ENCODE data around the gene S100Z.
"Not testable (repeated sequence)": the region's sequence is repeated elsewhere in the genome, so short reads cannot be mapped to it uniquely, and the experiment has no call there.

Gene S100Z

DNA sequence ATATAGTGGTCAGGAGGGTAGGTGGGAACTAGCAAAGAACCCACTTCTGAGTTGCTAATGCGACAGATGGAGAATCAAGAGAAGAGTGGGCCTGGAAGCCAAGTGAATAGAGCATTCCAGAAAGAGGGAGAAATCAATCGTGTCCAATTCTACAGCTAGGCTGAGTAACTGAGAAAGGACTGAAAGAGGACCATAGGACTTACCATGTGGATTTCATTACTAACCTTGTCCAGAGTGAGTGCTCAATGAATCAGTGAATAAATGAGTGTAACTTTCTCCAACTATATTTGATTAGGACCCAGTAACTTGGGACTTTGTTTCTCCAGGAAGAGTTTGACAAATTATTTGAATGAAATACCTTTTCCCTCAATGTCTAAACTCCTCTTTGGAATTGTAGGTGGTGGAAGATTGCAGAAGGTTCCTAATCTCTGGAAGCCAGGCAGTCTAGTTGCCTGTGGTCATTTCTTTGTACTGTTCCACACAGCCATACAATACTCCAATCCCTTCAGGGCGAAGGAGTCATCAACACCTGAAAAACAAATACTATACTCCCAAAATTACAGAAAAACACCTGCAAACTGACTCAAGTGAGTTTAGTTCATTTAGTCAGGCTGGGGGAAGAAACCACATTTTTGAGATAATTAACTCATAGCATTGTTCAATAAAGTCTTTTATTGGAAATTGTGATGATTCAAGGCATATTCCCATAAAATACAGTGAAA lies 33.5 kb upstream of the S100Z start:
- H3K27me3 ChIP-seq (replicated peaks in 2 of 5; ENCODE audit: control insufficient read depth in 4 of 5, insufficient read depth in 5 of 5, low read length in 4 of 5): no peaks in the 10 kb centered on the region
- no peak overlapping the region for H3K4me3 ChIP-seq (ENCODE audit: control insufficient read depth in 1 of 7, extremely low read depth in 1 of 7, insufficient read depth in 4 of 7, low read depth in 2 of 7, low read length in 6 of 7)
- DNase-seq: no peak
- H3K27ac ChIP-seq (ENCODE audit: insufficient read depth in 1 of 2, low read depth in 1 of 2, low read length in 2 of 2, poor library complexity in 1 of 2, severe bottlenecking in 2 of 2): no peak overlapping the region
- POLR2A ChIA-PET: interaction anchor here (0.6 kb wide), 1 partner anchor 10 kb away, joined by 8 read pairs; no protein-coding TSS in a partner anchor
- peaks cover 5 to 29% (median 16%) of the 10 kb centered on the region in 4 experiments for H3K4me1 ChIP-seq (ENCODE audit: control extremely low read depth in 1 of 4, control insufficient read depth in 4 of 4, insufficient read depth in 4 of 4, low read length in 3 of 4)
- WGBS (ENCODE audit: insufficient coverage): 100% methylated on average over 2 of the region's 3 CpGs
- no peaks in the 10 kb centered on the region for H3K36me3 ChIP-seq (ENCODE audit: control insufficient read depth in 4 of 4, insufficient read depth in 4 of 4, low read length in 3 of 4)
- no peaks in the 10 kb centered on the region for H3K9me3 ChIP-seq (ENCODE audit: control extremely low read depth in 1 of 5, control insufficient read depth in 4 of 5, insufficient read depth in 2 of 5, low read depth in 1 of 5, low read length in 4 of 5)
- CTCF ChIA-PET: interaction anchor here (0.6 to 3.2 kb wide), 9 partner anchors 8 to 262 kb away, joined by 3 to 13 read pairs (median 5); no protein-coding TSS in a partner anchor

DNA sequence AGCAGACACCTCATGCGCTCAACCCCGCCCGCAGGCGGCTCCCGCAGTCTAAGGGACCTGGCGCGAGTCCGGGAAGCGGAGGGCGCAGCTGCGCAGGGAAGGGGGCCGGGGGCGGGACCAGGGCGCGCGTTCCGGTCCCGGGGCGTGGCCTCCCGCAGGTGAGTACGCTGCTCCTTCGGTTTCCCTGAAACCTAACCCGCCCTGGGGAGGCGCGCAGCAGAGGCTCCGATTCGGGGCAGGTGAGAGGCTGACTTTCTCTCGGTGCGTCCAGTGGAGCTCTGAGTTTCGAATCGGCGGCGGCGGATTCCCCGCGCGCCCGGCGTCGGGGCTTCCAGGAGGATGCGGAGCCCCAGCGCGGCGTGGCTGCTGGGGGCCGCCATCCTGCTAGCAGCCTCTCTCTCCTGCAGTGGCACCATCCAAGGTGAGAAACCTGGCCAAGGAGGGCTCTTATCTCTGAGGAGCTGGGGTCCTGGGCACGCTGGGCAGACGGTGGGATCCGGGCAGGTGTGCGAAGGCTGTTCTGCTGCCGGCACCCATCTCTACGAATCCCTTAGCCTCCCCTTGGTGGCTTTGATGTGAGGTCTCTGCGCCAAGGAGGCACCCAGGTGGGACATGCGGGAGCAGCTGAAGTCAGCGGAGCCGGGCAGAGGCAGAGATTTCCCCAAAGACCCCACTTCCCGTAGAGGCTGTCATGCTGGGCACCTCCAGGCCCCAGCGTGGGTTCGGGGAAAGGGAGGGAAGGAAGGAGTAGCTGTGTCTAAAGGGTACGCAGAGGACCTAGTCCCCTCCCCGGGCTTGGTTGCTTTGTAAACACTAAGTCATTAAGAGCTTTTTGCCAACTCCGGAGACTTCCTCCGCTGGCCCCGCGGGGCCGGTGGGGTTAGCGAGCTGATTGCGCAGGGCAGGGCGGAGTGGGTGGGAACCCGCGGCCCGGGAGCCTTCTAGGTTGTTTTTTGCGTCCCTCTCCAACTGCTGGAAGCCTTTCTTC lies 30.7 kb upstream of the S100Z start, which contains the start of gene F2RL1:
Gene F2RL1, plus strand, starts transcription at position 187 of the 988 bp plus-strand sequence. Its CDS starts 153 bp downstream, at position 340.
- CTCF ChIA-PET: interaction anchor here (0.7 to 3.2 kb wide), 14 partner anchors 12 to 134 kb away, joined by 3 to 13 read pairs (median 4); partner anchors contain the start of genes CRHBP and S100Z
- Histone ChIP-seq H3K4me3 (ENCODE audit: control insufficient read depth in 1 of 7, extremely low read depth in 1 of 7, insufficient read depth in 4 of 7, low read depth in 2 of 7, low read length in 6 of 7) (peak within 1 kb of the TSS; percentile 79 to 99 (median 92)), H3K9me3 (ENCODE audit: control extremely low read depth in 1 of 5, control insufficient read depth in 4 of 5, insufficient read depth in 2 of 5, low read depth in 1 of 5, low read length in 4 of 5) (no peaks in the 10 kb centered on the region), H3K27me3 (replicated peaks in 2 of 5; ENCODE audit: control insufficient read depth in 4 of 5, insufficient read depth in 5 of 5, low read length in 4 of 5) (no peaks in the 10 kb centered on the region), H3K36me3 (ENCODE audit: control insufficient read depth in 4 of 4, insufficient read depth in 4 of 4, low read length in 3 of 4) (no peaks in the 10 kb centered on the region), H3K4me1 (ENCODE audit: control extremely low read depth in 1 of 4, control insufficient read depth in 4 of 4, insufficient read depth in 4 of 4, low read length in 3 of 4) (peaks cover 6 to 34% (median 22%) of the 10 kb centered on the region in 4 experiments), H3K27ac (ENCODE audit: insufficient read depth in 1 of 2, low read depth in 1 of 2, low read length in 2 of 2, poor library complexity in 1 of 2, severe bottlenecking in 2 of 2) (peak within 1 kb of the TSS; percentile 72 to 83)
- DNase-seq: peak; percentile 65 to 76 (median 66)
- POLR2A ChIA-PET: interaction anchor here (0.9 to 1.2 kb wide), 4 partner anchors 24 to 40 kb away, joined by 3 to 7 read pairs (median 6); no protein-coding TSS in a partner anchor
- WGBS (ENCODE audit: insufficient coverage): 0% methylated on average over 61 of the region's 72 CpGs

DNA sequence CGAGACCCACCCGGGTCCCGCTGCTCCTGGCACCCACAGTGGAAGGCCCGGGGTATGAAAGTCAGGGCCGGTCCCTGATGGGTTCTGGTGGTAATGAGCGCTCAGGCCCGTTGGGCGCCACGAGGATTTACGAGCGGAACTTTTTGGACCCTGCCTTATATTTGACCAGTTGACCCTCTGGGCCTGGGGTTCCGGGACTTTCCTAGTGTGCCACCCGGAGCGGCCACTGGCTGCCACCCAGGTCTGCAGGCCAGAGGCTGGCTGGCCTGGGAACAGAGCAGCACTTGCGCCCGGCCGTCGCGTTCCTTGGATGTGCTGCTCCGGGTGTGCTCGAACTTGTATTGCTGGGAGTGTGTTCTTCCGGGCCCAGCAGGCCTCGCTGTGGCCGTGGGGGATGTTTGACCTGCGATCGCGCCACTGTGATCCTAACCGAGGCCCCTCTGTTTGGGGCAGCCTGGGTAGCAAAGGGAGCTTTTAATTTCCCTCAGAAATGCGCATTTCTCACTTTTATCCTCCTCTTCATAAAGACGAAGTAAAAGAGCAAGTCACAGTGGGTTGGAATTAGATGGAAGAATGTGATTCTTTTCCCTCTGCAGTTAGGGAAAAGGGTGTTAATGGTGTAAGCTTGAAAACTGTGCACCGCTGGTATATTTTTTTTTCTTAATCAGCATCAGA lies 29.8 kb upstream of the S100Z start:
- no peak for DNase-seq
- POLR2A ChIA-PET: interaction anchor here (0.9 to 1.2 kb wide), 4 partner anchors 23 to 40 kb away, joined by 3 to 7 read pairs (median 6); no protein-coding TSS in a partner anchor
- CTCF ChIA-PET: interaction anchor here (0.7 to 2.0 kb wide), 11 partner anchors 11 to 131 kb away, joined by 3 to 7 read pairs (median 4); partner anchors contain the start of gene S100Z
- H3K4me1 ChIP-seq (ENCODE audit: control extremely low read depth in 1 of 4, control insufficient read depth in 4 of 4, insufficient read depth in 4 of 4, low read length in 3 of 4): peaks cover 6 to 32% (median 22%) of the 10 kb centered on the region in 4 experiments
- peak overlapping the region; percentile 79 to 99 (median 92) for H3K4me3 ChIP-seq (ENCODE audit: control insufficient read depth in 1 of 7, extremely low read depth in 1 of 7, insufficient read depth in 4 of 7, low read depth in 2 of 7, low read length in 6 of 7)
- no peaks in the 10 kb centered on the region for H3K27me3 ChIP-seq (replicated peaks in 2 of 5; ENCODE audit: control insufficient read depth in 4 of 5, insufficient read depth in 5 of 5, low read length in 4 of 5)
- WGBS (ENCODE audit: insufficient coverage): under 1% methylated on average over 19 of the region's 31 CpGs
- no peaks in the 10 kb centered on the region for H3K9me3 ChIP-seq (ENCODE audit: control extremely low read depth in 1 of 5, control insufficient read depth in 4 of 5, insufficient read depth in 2 of 5, low read depth in 1 of 5, low read length in 4 of 5)
- H3K36me3 ChIP-seq (ENCODE audit: control insufficient read depth in 4 of 4, insufficient read depth in 4 of 4, low read length in 3 of 4): no peaks in the 10 kb centered on the region
- H3K27ac ChIP-seq (ENCODE audit: insufficient read depth in 1 of 2, low read depth in 1 of 2, low read length in 2 of 2, poor library complexity in 1 of 2, severe bottlenecking in 2 of 2): peak overlapping the region; percentile 72 to 83

DNA sequence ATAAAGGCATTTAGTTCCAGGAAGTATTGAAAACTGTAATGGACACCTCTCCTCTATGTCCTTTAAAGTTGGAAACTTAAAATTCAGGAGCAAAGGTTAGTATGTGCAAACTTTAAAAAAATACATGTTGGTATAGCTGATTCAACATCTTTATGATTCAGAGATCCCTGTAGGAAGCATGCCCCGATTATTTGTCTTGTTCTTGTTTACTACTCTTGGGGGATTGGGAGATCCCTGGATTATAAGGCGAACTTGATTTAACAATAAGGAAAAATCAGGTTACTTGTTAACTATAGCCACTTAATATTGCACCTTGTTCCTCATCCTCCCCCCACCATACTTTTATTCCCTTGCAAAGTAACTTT lies 29.3 kb upstream of the S100Z start:
- Histone ChIP-seq H3K9me3 (ENCODE audit: control extremely low read depth in 1 of 5, control insufficient read depth in 4 of 5, insufficient read depth in 2 of 5, low read depth in 1 of 5, low read length in 4 of 5) (no peaks in the 10 kb centered on the region), H3K4me1 (ENCODE audit: control extremely low read depth in 1 of 4, control insufficient read depth in 4 of 4, insufficient read depth in 4 of 4, low read length in 3 of 4) (peaks cover 6 to 32% (median 22%) of the 10 kb centered on the region in 4 experiments), H3K36me3 (ENCODE audit: control insufficient read depth in 4 of 4, insufficient read depth in 4 of 4, low read length in 3 of 4) (no peaks in the 10 kb centered on the region), H3K4me3 (ENCODE audit: control insufficient read depth in 1 of 7, extremely low read depth in 1 of 7, insufficient read depth in 4 of 7, low read depth in 2 of 7, low read length in 6 of 7) (peak overlapping the region in 6 of 7 experiments; percentile 79 to 99 (median 94)), H3K27me3 (replicated peaks in 2 of 5; ENCODE audit: control insufficient read depth in 4 of 5, insufficient read depth in 5 of 5, low read length in 4 of 5) (no peaks in the 10 kb centered on the region), H3K27ac (ENCODE audit: insufficient read depth in 1 of 2, low read depth in 1 of 2, low read length in 2 of 2, poor library complexity in 1 of 2, severe bottlenecking in 2 of 2) (peak overlapping the region; percentile 72 to 83)
- ChIA-PET POLR2A (no interaction called here), CTCF (interaction anchor here (1.1 to 2.0 kb wide), 9 partner anchors 11 to 48 kb away, joined by 3 to 7 read pairs (median 3); no protein-coding TSS in a partner anchor)
- WGBS (ENCODE audit: insufficient coverage): no CpG with 5 or more reads among the region's 2 CpGs
- no peak for DNase-seq

DNA sequence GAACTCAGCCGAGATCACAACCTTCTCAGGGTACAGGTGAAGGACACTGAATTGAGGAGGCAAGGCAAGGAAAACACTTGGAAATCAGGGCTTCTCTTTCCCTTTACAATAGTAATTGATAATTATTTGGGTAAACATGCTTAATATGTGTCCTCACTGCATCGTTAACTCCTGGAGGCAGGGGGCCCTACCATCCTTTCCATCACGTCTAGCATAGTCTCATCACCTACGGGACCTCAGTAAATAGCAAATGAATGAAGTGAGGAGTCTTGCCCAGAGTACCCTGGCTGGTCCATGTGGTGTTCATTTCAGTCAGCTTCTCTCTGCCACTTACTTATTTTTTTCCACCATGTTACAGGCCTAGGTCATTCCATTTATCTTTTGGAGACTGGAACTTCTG lies 28.7 kb upstream of the S100Z start:
- H3K4me1 ChIP-seq (ENCODE audit: control extremely low read depth in 1 of 4, control insufficient read depth in 4 of 4, insufficient read depth in 4 of 4, low read length in 3 of 4): peaks cover 6 to 32% (median 22%) of the 10 kb centered on the region in 4 experiments
- peak overlapping the region; percentile 12 to 83 for H3K27ac ChIP-seq (ENCODE audit: insufficient read depth in 1 of 2, low read depth in 1 of 2, low read length in 2 of 2, poor library complexity in 1 of 2, severe bottlenecking in 2 of 2)
- H3K27me3 ChIP-seq (replicated peaks in 2 of 5; ENCODE audit: control insufficient read depth in 4 of 5, insufficient read depth in 5 of 5, low read length in 4 of 5): no peaks in the 10 kb centered on the region
- peak overlapping the region in 6 of 7 experiments; percentile 35 to 99 (median 92) for H3K4me3 ChIP-seq (ENCODE audit: control insufficient read depth in 1 of 7, extremely low read depth in 1 of 7, insufficient read depth in 4 of 7, low read depth in 2 of 7, low read length in 6 of 7)
- no peaks in the 10 kb centered on the region for H3K36me3 ChIP-seq (ENCODE audit: control insufficient read depth in 4 of 4, insufficient read depth in 4 of 4, low read length in 3 of 4)
- peak; percentile 39 to 52 (median 42) for DNase-seq
- CTCF ChIA-PET: interaction anchor here (1.1 to 2.0 kb wide), 5 partner anchors 10 to 47 kb away, joined by 3 to 7 read pairs (median 4); no protein-coding TSS in a partner anchor
- WGBS (ENCODE audit: insufficient coverage): 27% methylated on average over 2 of the region's 4 CpGs
- no peaks in the 10 kb centered on the region for H3K9me3 ChIP-seq (ENCODE audit: control extremely low read depth in 1 of 5, control insufficient read depth in 4 of 5, insufficient read depth in 2 of 5, low read depth in 1 of 5, low read length in 4 of 5)
- POLR2A ChIA-PET: no interaction called here

DNA sequence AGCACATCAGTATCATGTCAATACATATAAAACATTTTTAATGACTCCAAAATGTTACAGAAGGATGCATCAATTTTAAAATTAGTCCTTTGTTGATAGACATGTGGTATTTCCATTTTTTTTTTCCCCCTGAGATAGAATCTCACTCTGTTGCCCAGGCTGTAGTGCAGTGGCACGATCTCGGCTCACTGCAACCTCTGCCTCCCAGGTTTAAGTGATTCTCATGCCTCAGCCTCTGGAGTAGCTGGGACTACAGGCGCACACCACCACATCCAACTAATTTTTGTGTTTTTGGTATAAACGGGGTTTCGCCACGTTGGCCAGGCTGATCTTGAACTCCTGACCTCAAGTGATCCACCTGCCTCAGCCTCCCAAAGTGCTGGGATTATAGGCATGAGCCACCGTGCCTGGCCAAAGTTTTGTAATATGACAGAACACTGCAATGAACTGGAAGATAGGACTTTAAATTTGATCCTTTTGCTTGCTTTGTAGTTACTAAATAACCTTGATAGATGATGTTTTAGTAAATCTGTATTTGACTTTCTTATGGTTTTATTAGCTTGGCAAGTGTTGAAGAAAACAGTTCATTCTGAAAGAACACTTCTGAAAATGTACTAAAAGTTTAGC lies 27.6 kb upstream of the S100Z start:
- H3K36me3 ChIP-seq (ENCODE audit: control insufficient read depth in 4 of 4, insufficient read depth in 4 of 4, low read length in 3 of 4); H3K27me3 ChIP-seq (replicated peaks in 2 of 5; ENCODE audit: control insufficient read depth in 4 of 5, insufficient read depth in 5 of 5, low read length in 4 of 5); DNase-seq; H3K27ac ChIP-seq (ENCODE audit: insufficient read depth in 1 of 2, low read depth in 1 of 2, low read length in 2 of 2, poor library complexity in 1 of 2, severe bottlenecking in 2 of 2); H3K9me3 ChIP-seq (ENCODE audit: control extremely low read depth in 1 of 5, control insufficient read depth in 4 of 5, insufficient read depth in 2 of 5, low read depth in 1 of 5, low read length in 4 of 5); POLR2A ChIA-PET; H3K4me3 ChIP-seq (ENCODE audit: control insufficient read depth in 1 of 7, extremely low read depth in 1 of 7, insufficient read depth in 4 of 7, low read depth in 2 of 7, low read length in 6 of 7): not testable (repeated sequence)
- 50% methylated on average over 2 of the region's 7 CpGs for WGBS (ENCODE audit: insufficient coverage)
- peaks cover 6 to 32% (median 22%) of the 10 kb centered on the region in 4 experiments for H3K4me1 ChIP-seq (ENCODE audit: control extremely low read depth in 1 of 4, control insufficient read depth in 4 of 4, insufficient read depth in 4 of 4, low read length in 3 of 4)
- CTCF ChIA-PET: interaction anchor here (0.5 to 1.5 kb wide), 7 partner anchors 9 to 525 kb away, joined by 3 to 7 read pairs (median 3); no protein-coding TSS in a partner anchor
